ENCODE results near the gene FOXN4.
"Not testable (repeated sequence)": the region's sequence is repeated elsewhere in the genome, so short reads cannot be mapped to it uniquely, and the experiment has no call there.

Gene FOXN4

DNA sequence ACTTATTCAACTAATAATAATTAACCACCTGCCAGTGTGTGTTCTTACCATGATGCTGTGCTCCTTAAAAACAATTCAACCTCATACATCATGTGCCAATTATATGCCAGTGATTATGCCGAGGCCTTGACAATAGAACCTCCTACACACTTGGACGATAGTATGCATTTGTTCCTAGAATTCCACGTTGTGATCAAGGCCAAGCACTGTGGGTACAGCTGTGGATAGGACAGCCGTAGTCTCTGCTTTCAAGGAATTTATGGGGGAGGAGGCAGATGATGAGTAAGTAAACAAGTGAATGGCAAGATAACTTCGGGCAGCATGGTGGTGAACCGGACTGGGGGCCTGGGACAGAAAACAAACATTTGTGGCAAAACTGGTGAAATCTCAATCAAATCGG is 20.6 kb upstream of the FOXN4 start:
- H3K27me3 ChIP-seq (ENCODE audit: insufficient read depth, poor library complexity, severe bottlenecking) = peaks cover 3% of the 10 kb centered on the region
- DNase-seq (ENCODE audit: low spot score) = no peak
- no peaks in the 10 kb centered on the region for H3K4me1 ChIP-seq (ENCODE audit: insufficient read depth, poor library complexity, severe bottlenecking)
- no peaks in the 10 kb centered on the region for H3K36me3 ChIP-seq (ENCODE audit: low read depth)
- no peak overlapping the region for H3K27ac ChIP-seq (ENCODE audit: poor library complexity, severe bottlenecking)
- no peaks in the 10 kb centered on the region for H3K9me3 ChIP-seq (ENCODE audit: severe bottlenecking)
- no peak for ATAC-seq (ENCODE audit: low read depth)
- no peak for TF ChIP-seq CTCF (IDR thresholded peaks at IDR 0.05; ENCODE audit: poor library complexity, severe bottlenecking)
- no peak overlapping the region for H3K4me3 ChIP-seq (ENCODE audit: severe bottlenecking)

DNA sequence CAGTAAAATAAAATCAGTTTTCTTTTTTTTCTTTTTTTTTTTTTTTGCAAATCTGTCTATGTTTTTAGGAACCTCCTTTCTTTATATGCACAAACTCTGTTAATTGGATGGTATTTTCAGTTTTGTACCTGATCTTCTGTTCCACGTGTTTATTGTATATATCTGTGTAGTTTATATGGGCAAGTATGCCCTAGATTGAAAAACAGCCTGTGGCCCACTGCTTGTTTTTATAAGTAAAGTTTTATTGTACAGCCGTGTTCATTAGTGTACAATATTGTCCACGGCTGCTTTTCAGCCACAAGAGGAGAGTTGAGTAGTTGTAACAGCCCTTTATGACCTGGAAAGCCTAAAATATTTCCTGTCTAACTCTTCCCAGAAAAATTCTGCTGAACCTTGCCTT is 19.9 kb upstream of the FOXN4 start:
- Histone ChIP-seq H3K4me1 (ENCODE audit: insufficient read depth, poor library complexity, severe bottlenecking) (no peaks in the 10 kb centered on the region), H3K27me3 (ENCODE audit: insufficient read depth, poor library complexity, severe bottlenecking) (peaks cover 3% of the 10 kb centered on the region), H3K27ac (ENCODE audit: poor library complexity, severe bottlenecking) (no peak overlapping the region), H3K4me3 (ENCODE audit: severe bottlenecking) (no peak overlapping the region), H3K36me3 (ENCODE audit: low read depth) (no peaks in the 10 kb centered on the region), H3K9me3 (ENCODE audit: severe bottlenecking) (no peaks in the 10 kb centered on the region)
- no peak for DNase-seq (ENCODE audit: low spot score)
- TF ChIP-seq CTCF (IDR thresholded peaks at IDR 0.05; ENCODE audit: poor library complexity, severe bottlenecking) = no peak
- ATAC-seq (ENCODE audit: low read depth) = no peak

- not testable (repeated sequence) for H3K4me3 ChIP-seq (ENCODE audit: severe bottlenecking); ATAC-seq (ENCODE audit: low read depth); H3K27ac ChIP-seq (ENCODE audit: poor library complexity, severe bottlenecking); H3K9me3 ChIP-seq (ENCODE audit: severe bottlenecking); H3K36me3 ChIP-seq (ENCODE audit: low read depth); H3K4me1 ChIP-seq (ENCODE audit: insufficient read depth, poor library complexity, severe bottlenecking); DNase-seq (ENCODE audit: low spot score)
- peaks cover 23% of the 10 kb centered on the region for H3K27me3 ChIP-seq (ENCODE audit: insufficient read depth, poor library complexity, severe bottlenecking)
Observed at GRCh38 chr12:109321294-109321693, 12.2 kb upstream of the FOXN4 start.

DNA sequence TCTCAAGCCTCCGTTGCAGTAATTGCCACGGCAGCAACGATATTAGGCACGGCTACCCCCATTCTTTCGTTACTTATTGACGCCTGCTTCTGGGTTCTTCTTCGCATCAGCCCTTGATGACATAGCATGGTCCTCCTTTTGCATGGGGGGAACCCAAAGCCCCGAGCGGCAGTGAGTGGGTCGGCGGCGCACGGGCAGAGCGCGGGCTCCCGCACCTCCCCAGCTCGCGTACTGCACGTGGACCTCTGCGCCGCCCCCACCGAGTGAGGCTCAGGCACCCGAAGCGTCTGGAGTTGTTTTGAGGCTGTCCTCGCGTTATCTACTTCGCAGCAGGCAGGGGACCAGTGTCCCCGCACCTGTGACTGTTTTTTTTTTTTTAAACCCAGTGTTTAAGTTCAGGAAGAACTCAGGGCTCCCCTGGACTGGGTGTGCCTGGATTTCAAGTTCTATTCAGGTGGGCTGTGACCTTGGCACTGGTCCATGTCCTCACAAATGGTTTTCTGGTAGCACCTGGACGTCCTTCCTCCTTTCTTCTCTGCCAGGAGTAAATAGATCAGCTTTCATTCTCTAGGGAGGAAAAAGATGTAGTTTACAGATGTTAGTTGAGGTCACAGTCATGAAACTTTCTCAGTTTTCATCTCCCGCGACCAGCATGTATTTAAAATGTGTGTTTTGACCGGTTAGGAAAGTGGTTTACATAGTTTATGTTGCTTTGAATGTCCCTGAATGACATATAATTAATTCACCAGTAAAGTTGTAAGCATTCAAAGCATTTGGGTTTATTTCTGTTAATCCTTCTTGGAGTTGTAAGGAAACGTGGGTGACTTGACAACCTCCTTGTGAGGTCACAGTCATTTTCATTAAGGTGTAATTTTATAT is 1.4 kb upstream of the FOXN4 start:
- Histone ChIP-seq H3K36me3 (ENCODE audit: low read depth) (no peaks in the 10 kb centered on the region), H3K4me3 (ENCODE audit: severe bottlenecking) (peak overlapping the region; percentile 37), H3K4me1 (ENCODE audit: insufficient read depth, poor library complexity, severe bottlenecking) (no peaks in the 10 kb centered on the region), H3K9me3 (ENCODE audit: severe bottlenecking) (no peaks in the 10 kb centered on the region), H3K27me3 (ENCODE audit: insufficient read depth, poor library complexity, severe bottlenecking) (peaks cover 78% of the 10 kb centered on the region), H3K27ac (ENCODE audit: poor library complexity, severe bottlenecking) (no peak overlapping the region)
- no peak for TF ChIP-seq CTCF (IDR thresholded peaks at IDR 0.05; ENCODE audit: poor library complexity, severe bottlenecking)
- peak; percentile 38; the same call in 1 of the 3 replicates for ATAC-seq (ENCODE audit: low read depth)
- no peak for DNase-seq (ENCODE audit: low spot score)

GRCh38 chr12:109309381-109310246 is 530 bp upstream of the FOXN4 start:
- peak; percentile 43; the same call in 1 of the 3 replicates for ATAC-seq (ENCODE audit: low read depth)
- no peaks in the 10 kb centered on the region for H3K4me1 ChIP-seq (ENCODE audit: insufficient read depth, poor library complexity, severe bottlenecking)
- DNase-seq (ENCODE audit: low spot score) = no peak
- TF ChIP-seq CTCF (IDR thresholded peaks at IDR 0.05; ENCODE audit: poor library complexity, severe bottlenecking) = no peak
- H3K36me3 ChIP-seq (ENCODE audit: low read depth) = no peaks in the 10 kb centered on the region
- H3K4me3 ChIP-seq (ENCODE audit: severe bottlenecking) = peak overlapping the region; percentile 37
- no peaks in the 10 kb centered on the region for H3K9me3 ChIP-seq (ENCODE audit: severe bottlenecking)
- peaks cover 73% of the 10 kb centered on the region for H3K27me3 ChIP-seq (ENCODE audit: insufficient read depth, poor library complexity, severe bottlenecking)
- H3K27ac ChIP-seq (ENCODE audit: poor library complexity, severe bottlenecking) = no peak overlapping the region

Measured in RWPE2 (cell line).